ENCODE data around the gene NEK4. TPM values are rescaled to one million over a fixed set of nuclear protein-coding genes. Genes with fewer than 3 reads are reported as not detected.

NEK4 gene
- total and polyA plus RNA-seq, 8 donors: 23.6 to 35.0 (median 28.5) TPM

DNA sequence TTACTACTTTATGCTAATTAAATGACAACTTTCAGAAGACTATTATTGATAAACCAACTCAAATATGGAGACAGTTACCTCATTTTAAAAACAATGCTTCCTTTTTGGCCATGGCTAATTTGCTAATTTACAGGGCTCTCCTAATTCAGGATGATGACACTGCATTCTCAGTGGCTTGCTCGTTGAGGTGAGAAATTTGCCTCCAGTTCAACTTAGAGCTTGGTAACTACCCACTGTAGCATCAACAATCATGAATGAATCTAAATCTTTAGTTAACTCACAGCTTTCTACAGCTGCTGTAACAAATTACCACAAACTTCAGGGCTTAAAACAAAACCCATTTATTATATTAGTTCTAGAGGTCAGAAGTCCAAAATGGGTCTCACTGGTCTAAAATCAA lies 99.1 kb downstream of the NEK4 start:
- H3K4me1 ChIP-seq: peaks cover 19 to 30% of the 10 kb centered on the region in 2 donors
- intact Hi-C loops (cut with DNase I): no loop called here
- ATAC-seq (no peak), DNase-seq (no peak)
- H3K4me3 ChIP-seq: no peak overlapping the region
- TF ChIP-seq CTCF (IDR thresholded peaks at IDR 0.05): no peak
- peak overlapping the region; percentile 28 to 80 for H3K27ac ChIP-seq
- H3K27me3 ChIP-seq: no peaks in the 10 kb centered on the region
- peaks cover 0 to 69% of the 10 kb centered on the region in 2 donors for H3K36me3 ChIP-seq
- H3K9me3 ChIP-seq: no peaks in the 10 kb centered on the region

DNA sequence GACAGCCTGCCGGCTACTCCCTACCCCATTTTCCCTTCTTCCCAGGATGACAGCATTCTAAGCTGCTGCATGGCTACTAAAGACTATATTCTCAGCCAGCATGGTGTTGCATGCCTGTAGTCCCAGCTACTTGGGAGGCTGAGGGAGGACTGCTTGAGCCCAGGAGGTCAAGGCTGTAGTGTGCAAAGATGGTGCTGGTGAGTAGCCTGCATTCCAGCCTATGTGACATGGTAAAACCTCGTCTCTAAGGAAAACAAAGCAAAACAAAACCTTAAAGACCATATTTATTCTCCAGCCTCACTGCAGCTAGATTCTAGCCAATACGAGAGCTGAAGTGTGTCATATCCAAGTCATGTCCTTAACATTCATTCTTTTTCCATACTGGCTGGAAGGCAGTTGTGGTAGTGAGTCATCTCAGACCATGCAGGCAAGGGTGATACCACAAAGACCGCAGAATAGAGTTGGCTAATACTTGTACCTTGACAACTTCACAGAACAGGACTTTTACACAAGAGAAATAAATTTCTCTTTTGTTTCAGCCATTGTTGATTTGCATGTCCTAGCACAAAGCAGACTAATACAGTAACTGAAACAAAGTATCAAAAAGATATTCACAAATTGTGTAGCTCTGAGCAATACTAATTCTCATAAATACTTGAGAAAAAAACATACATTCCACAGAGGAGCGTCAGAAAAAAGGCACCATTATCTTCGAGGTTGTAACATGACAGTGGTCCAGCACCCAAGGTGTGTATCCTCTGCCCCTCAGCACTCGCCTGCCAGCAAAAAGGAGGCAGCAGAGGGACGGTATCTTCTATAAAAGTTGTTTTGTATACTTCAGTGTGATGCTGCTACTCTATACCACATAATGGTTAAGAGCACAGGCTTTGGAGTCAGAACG lies 99.9 kb downstream of the NEK4 start:
- no peak for TF ChIP-seq CTCF (IDR thresholded peaks at IDR 0.05)
- Histone ChIP-seq H3K4me1 (peaks cover 19 to 30% of the 10 kb centered on the region in 2 donors), H3K4me3 (no peak overlapping the region), H3K27ac (peak overlapping the region; percentile 47 to 80), H3K36me3 (peaks cover 0 to 70% of the 10 kb centered on the region in 2 donors), H3K9me3 (no peaks in the 10 kb centered on the region), H3K27me3 (no peaks in the 10 kb centered on the region)
- intact Hi-C loops (cut with DNase I): no loop called here
- peak; percentile 95 for ATAC-seq
- DNase-seq: peak in 1 of 4 donors; percentile 62

DNA sequence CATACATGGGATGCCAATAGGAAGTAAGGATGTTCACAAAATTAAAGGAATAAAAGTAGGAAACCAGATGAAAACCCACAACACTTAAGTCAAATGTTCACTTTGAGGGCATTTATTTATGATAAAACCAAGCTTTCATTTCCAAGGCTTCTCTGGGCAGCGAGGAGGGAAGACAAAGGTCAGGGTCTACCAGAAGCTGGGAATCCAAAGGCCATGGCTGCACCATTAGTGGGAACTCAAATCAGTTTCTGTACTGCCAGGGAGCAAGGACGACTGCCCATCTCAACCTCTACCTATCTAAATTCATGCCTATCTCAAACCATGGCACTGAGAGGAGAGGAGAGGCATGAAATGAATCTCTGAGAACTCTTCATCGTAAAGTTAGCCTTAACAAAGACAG lies 107.6 kb downstream of the NEK4 start:
- Histone ChIP-seq H3K36me3 (peaks cover 0 to 86% of the 10 kb centered on the region in 2 donors), H3K27me3 (no peaks in the 10 kb centered on the region), H3K4me3 (no peak overlapping the region), H3K4me1 (no peaks in the 10 kb centered on the region), H3K27ac (no peak overlapping the region), H3K9me3 (no peaks in the 10 kb centered on the region)
- DNase-seq (no peak), ATAC-seq (no peak)
- intact Hi-C loops (cut with DNase I): no loop called here
- TF ChIP-seq CTCF (IDR thresholded peaks at IDR 0.05): no peak

DNA sequence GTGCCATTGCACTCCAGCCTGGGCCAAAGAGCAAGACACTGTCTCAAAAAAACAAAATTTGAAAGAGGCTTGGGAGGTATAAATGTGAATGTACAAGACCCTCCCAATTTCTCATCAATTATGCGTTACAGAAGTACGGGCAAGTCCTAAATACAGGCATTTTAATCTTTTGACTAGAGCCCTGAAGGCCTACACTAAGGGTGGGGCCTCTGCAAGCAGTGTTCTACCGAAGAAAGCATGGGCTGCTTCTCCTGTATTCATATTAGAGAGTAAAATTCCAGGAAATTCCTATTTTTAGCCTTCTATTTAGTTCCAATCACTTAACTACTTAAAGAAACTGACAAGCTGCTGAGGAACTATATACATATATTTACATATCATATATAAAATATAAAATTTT lies 110.7 kb downstream of the NEK4 start:
- Histone ChIP-seq H3K36me3 (peaks cover 0 to 86% of the 10 kb centered on the region in 2 donors), H3K4me1 (no peaks in the 10 kb centered on the region), H3K9me3 (no peaks in the 10 kb centered on the region), H3K27ac (no peak overlapping the region), H3K27me3 (no peaks in the 10 kb centered on the region), H3K4me3 (no peak overlapping the region)
- intact Hi-C loops (cut with DNase I): no loop called here
- no peak for TF ChIP-seq CTCF (IDR thresholded peaks at IDR 0.05)
- ATAC-seq (no peak), DNase-seq (no peak)

Other genes starting within 250 kb of the NEK4 start
- 10 to 100 TPM; 81.8 to 83.1 TPM for gene NT5DC2, start 237.1 kb downstream of the NEK4 start, total RNA-seq
- gene NT5DC2, start 237.1 kb downstream of the NEK4 start, polyA plus RNA-seq (ENCODE audit: insufficient read length in 6 of 6): 100 to 1,000 TPM; 211 to 365 (median 268) TPM
- gene UQCC5, start 234.3 kb downstream of the NEK4 start, total RNA-seq: 10 to 100 TPM; 19.0 to 20.4 TPM
- 10 to 100 TPM in 5 of 6 donors, 1 to 10 TPM in 1; 9.6 to 19.1 (median 14.9) TPM for gene UQCC5, start 234.3 kb downstream of the NEK4 start, polyA plus RNA-seq (ENCODE audit: insufficient read length in 6 of 6)
- gene PBRM1, start 85.0 kb downstream of the NEK4 start, total RNA-seq: 10 to 100 TPM; 63.0 to 79.8 TPM
- gene PBRM1, start 85.0 kb downstream of the NEK4 start, polyA plus RNA-seq (ENCODE audit: insufficient read length in 6 of 6): 10 to 100 TPM; 62.2 to 75.1 (median 65.8) TPM
- gene GNL3, start 84.9 kb downstream of the NEK4 start, total RNA-seq: 10 to 100 TPM; 44.5 to 74.7 TPM
- 100 to 1,000 TPM in 4 of 6 donors, 10 to 100 TPM in 2; 90.5 to 127 (median 105) TPM for gene GNL3, start 84.9 kb downstream of the NEK4 start, polyA plus RNA-seq (ENCODE audit: insufficient read length in 6 of 6)
- gene GLT8D1, start 65.1 kb downstream of the NEK4 start, total RNA-seq: 10 to 100 TPM; 46.9 to 58.6 TPM
- gene GLT8D1, start 65.1 kb downstream of the NEK4 start, polyA plus RNA-seq (ENCODE audit: insufficient read length in 6 of 6): 100 to 1,000 TPM in 5 of 6 donors, 10 to 100 TPM in 1; 99.6 to 113 (median 110) TPM
- 100 to 1,000 TPM in 1 of 2 donors, 10 to 100 TPM in 1; 94.5 to 102 TPM for gene SPCS1, start 64.8 kb downstream of the NEK4 start, total RNA-seq
- 100 to 1,000 TPM; 108 to 128 (median 117) TPM for gene SPCS1, start 64.8 kb downstream of the NEK4 start, polyA plus RNA-seq (ENCODE audit: insufficient read length in 6 of 6)
- gene ITIH1, start 6.7 kb upstream of the NEK4 start, total RNA-seq: under 1 TPM in 1 of 2 donors, not detected in 1; 0.18 TPM
- gene ITIH1, start 6.7 kb upstream of the NEK4 start, polyA plus RNA-seq (ENCODE audit: insufficient read length in 6 of 6): under 1 TPM in 3 of 6 donors, not detected in 3; 0.34 to 0.61 (median 0.57) TPM
- 1 to 10 TPM; 1.5 to 3.6 TPM for gene ITIH3, start 23.9 kb upstream of the NEK4 start, total RNA-seq
- gene ITIH3, start 23.9 kb upstream of the NEK4 start, polyA plus RNA-seq (ENCODE audit: insufficient read length in 6 of 6): 1 to 10 TPM; 2.0 to 5.8 (median 3.6) TPM
- 10 to 100 TPM; 10.1 to 10.2 TPM for gene ITIH4, start 59.7 kb upstream of the NEK4 start, total RNA-seq
- gene ITIH4, start 59.7 kb upstream of the NEK4 start, polyA plus RNA-seq (ENCODE audit: insufficient read length in 6 of 6): 10 to 100 TPM in 1 of 6 donors, 1 to 10 TPM in 5; 7.7 to 16.3 (median 9.0) TPM
- gene MUSTN1, start 64.1 kb upstream of the NEK4 start, total RNA-seq: 1 to 10 TPM; 1.2 to 7.5 TPM
- gene MUSTN1, start 64.1 kb upstream of the NEK4 start, polyA plus RNA-seq (ENCODE audit: insufficient read length in 6 of 6): 1 to 10 TPM in 2 of 6 donors, under 1 TPM in 3, not detected in 1; 0.34 to 2.6 (median 0.66) TPM
- gene STIMATE, start 126.6 kb upstream of the NEK4 start, total RNA-seq: 10 to 100 TPM; 21.0 to 28.3 TPM
- gene STIMATE, start 126.6 kb upstream of the NEK4 start, polyA plus RNA-seq (ENCODE audit: insufficient read length in 6 of 6): 10 to 100 TPM; 11.6 to 23.4 (median 14.0) TPM